GM06990 (cell line): ENCODE measurements around the gene ATG5.
A peak's percentile ranks its signal among the peaks of the same experiment; 100 is the strongest.

ENCODE experiments used
- DNase-seq: peaks from one replicate; pipeline ENCODE4 v3.0.0-alpha.2; 2011; ENCODE audit not compliant: insufficient read length; ENCODE audit errors: extremely low read depth
- H3K27me3 ChIP-seq: replicated peaks from 2 replicates; pipeline ENCODE4 v1.6.0; 2011; ENCODE audit warnings: low read length; ENCODE audit not compliant: control insufficient read depth, insufficient read depth
- H3K36me3 ChIP-seq: 2 replicates; pipeline ENCODE4 v1.5.1; 2011; ENCODE audit warnings: low read length; ENCODE audit not compliant: control insufficient read depth, insufficient read depth
- H3K4me3 ChIP-seq: replicated peaks from 2 replicates; pipeline ENCODE4 v1.5.1; 2011; ENCODE audit warnings: low read depth, mild to moderate bottlenecking, control low read depth, low read length
- CTCF ChIP-seq: IDR thresholded peaks from 2 replicates; pipeline ENCODE4 v1.5.1; 2011; ENCODE audit warnings: low read length, control low read depth, mild to moderate bottlenecking, inconsistent platforms; ENCODE audit not compliant: insufficient read depth, poor library complexity, severe bottlenecking

ATG5 gene

GRCh38 chr6:106149472-106150069 lies 176.0 kb downstream of the ATG5 start:
- DNase-seq: no peak
- H3K27me3 ChIP-seq: no peaks in the 10 kb centered on the region
- H3K36me3 ChIP-seq: no peaks in the 10 kb centered on the region
- no peak for TF ChIP-seq CTCF
- H3K4me3 ChIP-seq: no peak overlapping the region

DNA sequence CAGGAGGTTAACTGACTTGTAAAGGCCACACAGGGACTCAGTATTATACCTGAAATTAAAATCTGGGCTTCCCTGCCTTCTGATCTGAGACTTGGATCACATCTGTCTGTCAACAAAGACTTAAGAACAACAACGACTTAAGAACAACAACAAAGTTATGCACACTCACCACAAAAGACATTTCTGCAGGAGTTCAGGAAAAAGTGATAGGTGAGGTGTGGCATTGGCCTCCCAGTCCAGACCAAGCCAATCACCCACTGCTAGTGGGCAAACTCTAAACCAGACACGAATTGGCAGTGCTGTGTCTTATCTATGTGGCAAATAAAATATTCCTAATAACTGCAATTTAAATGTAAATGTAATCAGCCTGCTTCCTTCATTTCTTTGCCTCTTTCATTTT lies 178.1 kb downstream of the ATG5 start:
- H3K27me3 ChIP-seq: no peaks in the 10 kb centered on the region
- no peak for TF ChIP-seq CTCF

DNA sequence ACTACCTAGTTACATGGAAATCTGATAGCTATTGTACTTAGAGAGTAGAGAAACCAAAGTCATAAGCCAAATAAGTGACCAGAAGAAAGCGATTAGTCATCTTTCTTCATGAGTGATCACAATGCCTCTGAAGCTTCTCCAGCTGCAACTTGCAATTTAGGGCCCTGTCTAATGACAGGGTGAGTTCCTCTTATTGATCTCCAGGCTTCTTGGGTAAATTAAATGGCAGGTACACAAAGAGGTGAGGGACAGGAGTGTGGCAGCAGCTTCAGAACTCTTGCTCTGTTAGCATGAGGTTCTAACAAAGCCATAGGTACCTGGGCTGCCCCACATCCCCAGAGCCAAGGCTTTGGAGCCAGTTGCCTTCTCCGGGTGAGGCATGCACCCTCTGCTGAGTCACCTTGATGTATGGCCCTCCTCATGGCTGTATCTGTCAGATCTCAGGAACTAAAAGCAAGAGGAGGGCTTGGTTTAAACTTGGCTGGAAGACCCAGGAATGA lies 178.7 kb downstream of the ATG5 start:
- no peak for DNase-seq
- Histone ChIP-seq H3K4me3 (no peak overlapping the region), H3K27me3 (no peaks in the 10 kb centered on the region), H3K36me3 (no peaks in the 10 kb centered on the region)
- TF ChIP-seq CTCF: no peak

More for the DNA sequence above, 178.1 kb downstream of the ATG5 start:
- Histone ChIP-seq H3K36me3 (no peaks in the 10 kb centered on the region), H3K4me3 (no peak overlapping the region)
- DNase-seq: no peak

GRCh38 chr6:106145741-106146227 lies 179.8 kb downstream of the ATG5 start:
- no peaks in the 10 kb centered on the region for H3K27me3 ChIP-seq
- no peaks in the 10 kb centered on the region for H3K36me3 ChIP-seq
- DNase-seq: peak; percentile 58
- TF ChIP-seq CTCF: no peak
- no peak overlapping the region; the same call in 1 of the 2 replicates for H3K4me3 ChIP-seq

DNA sequence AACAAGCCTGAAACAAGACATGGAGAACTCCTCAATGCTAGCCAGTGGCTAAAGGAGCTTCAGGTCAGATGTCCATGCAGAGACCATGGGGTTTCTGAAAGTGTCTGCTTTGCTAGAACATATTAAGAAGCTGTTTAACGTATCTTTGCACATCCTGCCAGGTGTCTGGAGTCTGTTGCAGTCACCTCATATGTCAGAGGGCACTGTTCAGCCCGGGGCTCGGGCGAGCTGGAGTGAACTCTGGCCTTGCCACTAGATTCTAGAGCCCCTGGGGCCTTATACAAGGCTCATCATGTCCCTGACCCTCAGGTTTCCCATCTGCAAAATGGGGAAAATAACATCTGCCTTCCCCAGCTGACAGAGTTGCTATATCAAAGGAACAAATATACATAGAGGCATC lies 180.4 kb downstream of the ATG5 start:
- no peak for DNase-seq
- TF ChIP-seq CTCF: no peak
- Histone ChIP-seq H3K27me3 (no peaks in the 10 kb centered on the region), H3K4me3 (no peak overlapping the region), H3K36me3 (no peaks in the 10 kb centered on the region)
